Stomach (tissue), 4 donors: Measurements from ENCODE around the gene RPL18.

Source experiments
- CTCF ChIP-seq, 7 experiments: fragments of 450-650 bp in 4 of 7; fragments of 200-600 bp in 3 of 7; sonication (generic) in 3 of 7; IDR thresholded peaks; one replicate each; pipeline ENCODE4 v1.5.1; 2016 to 2019; ENCODE audit warnings: antibody characterized with exemption in 7 of 7, control low read depth in 2 of 7, mild to moderate bottlenecking in 1 of 7
- POLR2A ChIP-seq, 4 donors: fragments of 450-650 bp; IDR thresholded peaks; one replicate each; pipeline ENCODE4 v1.6.1; 2016; ENCODE audit warnings: antibody characterized with exemption in 4 of 4, control low read depth in 2 of 4, mild to moderate bottlenecking in 1 of 4, moderate library complexity in 1 of 4
- POLR2AphosphoS5 ChIP-seq, 3 donors: sonication (generic); formaldehyde crosslinking; IDR thresholded peaks; one replicate each; pipeline ENCODE4 v1.6.1; 2016; ENCODE audit warnings: antibody characterized with exemption in 3 of 3

GRCh38 chr19:48596237-48596636, 22.7 kb downstream of the RPL18 start:
- TF ChIP-seq CTCF (IDR thresholded peaks at IDR 0.05) (no peak), POLR2A (IDR thresholded peaks at IDR 0.05) (no peak), POLR2AphosphoS5 (IDR thresholded peaks at IDR 0.05) (no peak)
